Stimulated activated CD8-positive, alpha-beta memory T cell treated with anti-CD3 and anti-CD28 coated beads, Interleukin-2, amount 100 ng/mL, for 48 hours (primary cell): ENCODE measurements around the gene TMEM100.
"Not testable (repeated sequence)": the region's sequence is repeated elsewhere in the genome, so short reads cannot be mapped to it uniquely, and the experiment has no call there.

ENCODE experiments used
- DNase-seq, 2 donors: peaks; one replicate each; pipeline ENCODE4 v3.0.0-alpha.2; 2020; ENCODE audit warnings: low read depth in 2 of 2

The TMEM100 gene

DNA sequence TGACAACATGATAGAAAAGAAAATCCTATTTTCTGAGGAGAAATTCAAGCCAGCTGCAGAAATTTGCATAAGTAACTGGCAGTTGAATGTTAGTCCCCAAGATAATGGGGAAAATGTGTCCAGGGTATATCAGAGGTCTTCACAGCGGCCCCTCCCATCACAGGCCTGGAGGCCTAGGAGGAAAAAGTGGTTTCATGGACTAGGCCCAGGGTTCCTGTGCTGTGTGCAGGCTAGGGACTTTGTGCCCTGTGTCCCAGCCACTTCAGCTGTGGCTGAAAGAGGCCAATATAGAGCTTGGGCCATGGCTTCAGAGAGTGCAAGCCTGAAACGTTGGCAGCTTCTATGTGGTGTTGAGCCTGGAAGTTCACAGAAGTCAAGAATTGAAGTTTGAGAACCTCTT lies 35.6 kb downstream of the TMEM100 start:
- DNase-seq: no peak

DNA sequence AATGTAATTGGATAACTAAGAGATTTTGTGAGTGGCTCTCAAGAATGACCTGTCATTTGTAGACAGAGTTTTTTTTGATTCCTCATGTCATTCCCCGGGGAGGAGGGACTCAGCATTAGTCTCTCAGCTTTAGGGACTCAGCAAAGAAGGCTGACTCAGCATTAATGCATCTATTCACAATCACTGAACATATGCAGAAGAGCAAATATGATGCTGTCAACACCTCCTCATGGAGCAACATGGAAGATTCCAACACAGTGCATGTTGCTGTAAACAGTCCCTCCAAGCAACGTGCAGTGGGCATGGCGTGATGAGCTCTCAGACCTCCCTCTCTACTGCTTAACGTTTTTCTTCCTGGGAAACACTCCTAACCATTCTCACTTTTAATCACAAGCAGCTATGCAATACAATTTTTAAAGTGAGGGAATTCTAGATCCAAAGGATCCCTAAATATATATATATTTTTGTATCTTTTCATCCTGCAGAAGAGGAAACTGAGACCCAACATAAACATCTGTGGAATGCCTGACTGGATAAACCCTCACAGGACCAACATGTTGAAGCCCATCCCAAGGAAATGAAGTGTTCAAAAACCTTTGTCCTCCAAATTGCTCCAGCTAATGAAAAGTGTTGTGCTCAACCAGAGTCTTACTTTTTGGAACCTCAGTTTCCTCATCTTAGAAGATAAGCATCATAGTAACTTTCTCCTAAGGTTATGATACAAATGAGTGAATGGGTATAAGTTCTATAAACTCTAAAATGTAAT lies 38.9 kb downstream of the TMEM100 start:
- DNase-seq: no peak

DNA sequence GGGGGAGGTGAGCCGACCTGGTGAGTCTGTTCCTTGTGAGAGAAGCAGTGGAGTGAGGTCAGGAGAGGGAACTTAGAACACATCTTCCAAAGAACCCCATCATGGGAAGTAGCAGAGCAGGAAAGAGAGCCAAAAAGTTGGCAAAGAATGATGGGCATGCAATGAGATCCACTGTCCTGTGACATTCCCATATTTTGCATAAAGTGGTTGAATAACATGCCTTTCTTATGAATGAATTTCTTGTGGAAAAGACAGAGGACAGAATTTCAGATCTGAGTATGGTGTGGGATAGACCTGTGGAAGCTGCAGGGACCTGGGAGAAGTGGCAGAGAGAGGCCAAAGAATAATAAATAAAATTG lies 41.3 kb downstream of the TMEM100 start:
- no peak for DNase-seq

DNA sequence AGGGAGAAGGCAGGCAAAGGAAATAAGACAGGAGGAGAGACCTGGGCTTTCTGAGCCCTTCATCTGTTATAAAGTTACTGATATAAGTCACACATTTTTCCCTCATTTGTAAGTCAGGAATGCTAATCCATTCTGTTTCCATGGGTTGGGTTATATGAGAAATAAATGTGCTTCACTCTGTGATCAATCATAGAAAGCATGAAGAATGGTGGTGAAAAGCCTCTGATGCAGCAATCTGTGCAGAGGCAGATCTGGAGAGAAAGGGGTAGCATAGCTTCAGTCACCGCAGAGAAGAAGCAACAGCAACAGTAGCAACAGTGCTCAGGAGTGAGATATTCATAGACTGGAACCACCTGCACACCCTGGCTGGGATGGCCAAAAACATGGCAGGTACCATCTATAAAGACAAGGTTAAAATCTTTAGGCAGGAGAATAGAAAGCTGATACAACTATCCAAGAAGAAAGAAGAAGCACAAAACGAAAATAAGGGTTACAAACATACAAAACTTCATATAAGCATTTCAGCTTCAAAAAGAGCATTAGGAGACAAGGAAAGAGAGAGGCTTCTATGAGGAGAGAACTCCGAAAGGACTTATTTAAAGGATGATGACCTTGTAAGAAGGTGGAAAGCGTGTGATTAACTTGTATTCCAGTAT lies 41.9 kb downstream of the TMEM100 start:
- DNase-seq: no peak

DNA sequence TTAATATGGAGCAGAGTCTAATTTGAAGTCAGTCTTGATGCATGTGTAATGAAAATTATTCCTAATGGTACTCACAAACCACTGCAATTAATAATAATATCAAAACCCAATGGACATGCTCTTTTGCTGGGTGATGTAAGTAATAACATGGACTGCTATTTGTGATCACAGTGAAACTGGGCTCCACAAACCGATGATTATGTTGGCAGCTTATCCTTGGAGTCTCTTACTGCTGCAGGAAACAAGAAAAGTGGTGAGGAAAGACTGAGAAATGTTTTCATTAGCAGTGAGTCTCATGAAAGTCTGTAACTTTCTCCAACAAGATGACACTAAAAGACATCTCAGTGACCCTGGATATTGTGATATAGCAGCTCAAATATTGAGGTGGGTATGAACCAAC lies 45.2 kb downstream of the TMEM100 start:
- no peak for DNase-seq

DNA sequence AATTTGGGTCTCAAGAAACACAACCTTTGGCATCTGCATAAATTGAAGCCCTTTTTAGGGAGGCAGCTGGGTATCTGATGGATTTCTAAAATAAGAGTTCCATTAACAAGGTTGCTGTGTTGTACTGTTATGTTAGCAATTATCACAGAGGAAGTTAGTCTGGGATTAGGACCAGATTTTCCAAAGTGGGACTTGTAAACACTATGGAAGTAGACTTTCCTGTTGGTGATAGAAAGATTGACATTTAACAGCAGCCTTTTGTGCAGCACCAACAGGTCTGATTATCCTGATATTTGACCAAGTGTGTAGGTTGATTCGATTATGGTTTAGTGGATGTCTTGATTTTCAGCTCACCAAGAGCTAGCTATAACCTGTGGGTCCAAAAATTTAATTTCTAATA lies 46.4 kb downstream of the TMEM100 start:
- DNase-seq: no peak

DNA sequence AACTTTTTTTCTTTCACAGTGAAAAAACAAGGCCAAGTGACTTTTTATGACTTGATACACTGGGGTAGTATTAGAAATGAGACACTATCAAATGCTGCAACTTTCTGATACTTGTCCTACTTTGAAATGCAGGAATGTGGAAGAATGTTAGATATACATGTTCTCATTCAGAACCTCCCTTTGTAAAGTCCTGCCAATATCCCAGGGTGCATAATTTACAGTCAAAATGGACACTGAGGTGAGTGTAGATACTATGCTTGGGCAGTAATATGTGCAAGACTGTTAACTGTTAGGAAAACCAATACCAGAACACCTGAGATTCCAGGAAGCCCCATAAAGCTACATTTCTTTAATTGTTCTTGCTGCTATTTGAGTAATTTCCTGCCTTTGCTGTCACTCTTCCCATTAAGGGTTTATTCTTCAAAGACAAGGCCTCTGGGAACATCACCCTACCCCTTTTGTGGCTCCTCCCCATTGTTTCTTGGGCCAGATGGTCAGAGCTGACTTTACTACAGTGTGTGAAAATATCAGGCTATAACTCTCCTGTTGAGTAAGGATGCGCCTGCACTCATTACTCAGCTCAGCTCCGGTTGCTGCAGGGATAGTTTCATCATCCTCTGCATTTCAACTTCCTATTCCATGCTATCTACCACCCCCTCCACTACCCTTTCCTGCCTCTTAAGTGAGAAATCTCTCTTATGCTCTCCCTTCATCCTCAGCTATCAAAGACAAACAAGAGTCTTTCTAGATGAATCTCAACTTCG lies 48.7 kb downstream of the TMEM100 start:
- no peak for DNase-seq

DNA sequence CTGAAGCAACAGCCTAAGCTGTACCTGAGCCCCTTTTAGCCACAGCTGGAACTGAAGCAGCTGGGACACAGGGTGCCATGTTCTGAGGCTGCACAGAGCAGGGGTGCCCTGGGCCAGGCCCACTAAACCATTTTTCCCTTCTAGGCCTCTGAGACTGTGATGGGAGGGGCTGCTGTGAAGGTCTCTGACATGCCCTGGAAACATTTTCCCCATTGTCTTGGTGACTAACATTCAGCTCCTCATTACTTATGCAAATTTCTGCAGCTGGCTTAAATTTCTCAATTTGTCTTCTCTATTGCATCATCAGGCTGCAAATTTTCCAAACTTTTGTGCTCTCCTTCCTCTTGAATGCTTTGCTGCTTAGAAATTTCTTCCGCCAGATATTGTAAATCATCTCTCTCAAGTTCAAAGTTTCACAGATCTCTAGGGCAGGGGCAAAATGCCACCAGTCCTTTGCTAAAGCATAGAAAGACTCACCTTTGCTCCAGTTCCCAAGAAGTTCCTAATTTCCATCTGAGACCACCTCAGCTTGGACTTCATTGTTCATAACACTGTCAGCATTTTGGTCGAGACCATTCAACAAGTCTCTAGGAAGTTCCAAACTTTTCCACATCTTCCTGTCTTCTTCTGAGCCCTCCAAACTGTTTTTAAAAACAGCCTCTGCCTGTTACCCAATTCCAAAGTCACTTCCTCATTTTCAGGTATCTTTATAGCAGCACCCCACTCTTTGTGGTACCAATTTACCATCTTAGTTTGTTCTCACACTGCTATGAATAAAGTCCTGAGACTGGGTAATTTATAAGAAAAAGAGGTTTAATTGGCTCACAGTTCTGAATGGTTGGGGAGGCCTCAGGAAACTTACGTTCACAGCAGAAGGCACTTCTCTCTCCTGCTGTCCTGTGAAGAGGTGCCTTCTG lies 49.8 kb downstream of the TMEM100 start:
- DNase-seq: no peak

DNA sequence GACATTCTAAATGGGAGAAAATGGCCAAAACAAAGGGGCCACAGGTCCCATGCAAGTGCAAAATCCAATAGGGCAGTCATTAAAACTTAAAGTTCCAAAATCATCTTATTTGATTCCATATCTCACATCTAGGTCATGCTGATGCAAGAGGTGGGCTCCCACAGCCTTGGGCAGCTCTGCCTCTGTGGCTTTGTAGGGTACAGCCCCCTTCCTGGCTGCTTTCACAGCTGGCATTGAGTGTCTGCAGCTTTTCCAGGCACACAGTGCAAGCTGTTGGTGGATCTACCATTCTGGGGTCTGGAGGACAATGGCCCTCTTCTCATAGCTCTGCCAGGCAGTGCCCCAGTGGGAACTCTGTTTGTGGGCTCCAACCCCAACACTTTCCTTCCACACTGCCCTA lies 50.7 kb downstream of the TMEM100 start:
- not testable (repeated sequence) for DNase-seq
